A673 (cell line): Measurements from ENCODE around the gene HNMT.

Experiments used
- CTCF ChIP-seq: fragments of 300-800, 200-600 bp; sonication (generic); conservative IDR thresholded peaks from 2 replicates; pipeline ENCODE4 v1.5.1; 2017; ENCODE audit warnings: low read depth, mild to moderate bottlenecking, antibody characterized with exemption, low read length, moderate library complexity, mixed read lengths
- EZH2 ChIP-seq: fragments of 200-600 bp; sonication (generic); IDR thresholded peaks from 2 replicates; pipeline ENCODE4 v1.6.1; 2017; ENCODE audit warnings: borderline replicate concordance, low read depth, mild to moderate bottlenecking, mixed read lengths, antibody characterized with exemption, low read length; ENCODE audit not compliant: poor library complexity, severe bottlenecking

GRCh38 chr2:137967042-137967441 is 2.8 kb downstream of the HNMT start:
- no peak for TF ChIP-seq CTCF
- no peak for TF ChIP-seq EZH2
